ENCODE data around the gene PRPS1. TPM values are rescaled to one million over a fixed set of nuclear protein-coding genes. Genes with fewer than 3 reads are reported as not detected.
"Not testable (repeated sequence)": the region's sequence is repeated elsewhere in the genome, so short reads cannot be mapped to it uniquely, and the experiment has no call there.

PRPS1 gene
- total RNA-seq, 2 experiments from 2014 or later, result 132 to 141 TPM

- Mint-ChIP-seq H3K27me3 (no peaks in the 10 kb centered on the region), H3K27ac (peak overlapping the region; percentile 94), H3K36me3 (no peaks in the 10 kb centered on the region), H3K9me3 (no peaks in the 10 kb centered on the region), H3K4me3 (peak overlapping the region; percentile 86), H3K4me1 (ENCODE audit: low read depth) (peaks cover 67% of the 10 kb centered on the region)
- POLR2A ChIA-PET, result interaction anchor here (0.9 to 7.5 kb wide), 4 partner anchors 10 to 47 kb away, joined by 3 to 253 read pairs (median 13); partner anchors contain the start of gene PRPS1
- peak; percentile 25 for DNase-seq
- intact Hi-C loops (cut with micrococcal nuclease), result loop anchor here (2.0 kb wide), 1 partner anchor 151 kb away; no protein-coding TSS in a partner anchor
- CTCF ChIA-PET, result interaction anchor here (1.9 to 10.6 kb wide), 2 partner anchors 16 to 41 kb away, joined by 8 to 275 read pairs; no protein-coding TSS in a partner anchor
Observed at GRCh38 chrX:107675823-107676555, 47.7 kb downstream of the PRPS1 start.

GRCh38 chrX:107676559-107677378, 48.5 kb downstream of the PRPS1 start:
- DNase-seq, result peak; percentile 69
- no peaks in the 10 kb centered on the region for H3K9me3 Mint-ChIP-seq
- H3K4me1 Mint-ChIP-seq (ENCODE audit: low read depth), result peaks cover 68% of the 10 kb centered on the region
- peak overlapping the region; percentile 86 for H3K4me3 Mint-ChIP-seq
- CTCF ChIA-PET, result interaction anchor here (1.1 to 10.6 kb wide), 6 partner anchors 17 to 100 kb away, joined by 3 to 275 read pairs (median 5); partner anchors contain the start of genes NCBP2L, PRPS1 and TSC22D3
- H3K27me3 Mint-ChIP-seq, result no peaks in the 10 kb centered on the region
- intact Hi-C loops (cut with micrococcal nuclease), result no loop called here
- POLR2A ChIA-PET, result interaction anchor here (0.9 to 7.5 kb wide), 4 partner anchors 13 to 48 kb away, joined by 3 to 253 read pairs (median 8); partner anchors contain the start of gene PRPS1
- peak overlapping the region; percentile 94 for H3K27ac Mint-ChIP-seq
- H3K36me3 Mint-ChIP-seq, result no peaks in the 10 kb centered on the region

- intact Hi-C loops (cut with micrococcal nuclease), result no loop called here
- Mint-ChIP-seq H3K27me3 (no peaks in the 10 kb centered on the region), H3K36me3 (no peaks in the 10 kb centered on the region), H3K4me3 (peak overlapping the region; percentile 86), H3K4me1 (ENCODE audit: low read depth) (peaks cover 65% of the 10 kb centered on the region), H3K27ac (peak overlapping the region; percentile 94), H3K9me3 (no peaks in the 10 kb centered on the region)
- DNase-seq, result no peak
- ChIA-PET CTCF (interaction anchor here (1.1 to 10.6 kb wide), 6 partner anchors 18 to 100 kb away, joined by 3 to 275 read pairs (median 5); partner anchors contain the start of genes NCBP2L, PRPS1 and TSC22D3), POLR2A (interaction anchor here (1.2 to 7.5 kb wide), 3 partner anchors 37 to 49 kb away, joined by 3 to 253 read pairs (median 14); partner anchors contain the start of gene PRPS1)
Observed at GRCh38 chrX:107677501-107677901, 49.2 kb downstream of the PRPS1 start.

- ChIA-PET POLR2A (interaction anchor here (3.1 to 7.5 kb wide), 2 partner anchors 37 to 49 kb away, joined by 14 to 253 read pairs; partner anchors contain the start of gene PRPS1), CTCF (interaction anchor here (1.1 to 10.6 kb wide), 6 partner anchors 18 to 99 kb away, joined by 3 to 275 read pairs (median 5); partner anchors contain the start of genes NCBP2L, PRPS1 and TSC22D3)
- intact Hi-C loops (cut with micrococcal nuclease), result no loop called here
- H3K4me3 Mint-ChIP-seq, result no peak overlapping the region
- no peaks in the 10 kb centered on the region for H3K9me3 Mint-ChIP-seq
- DNase-seq, result no peak
- peak overlapping the region; percentile 94 for H3K27ac Mint-ChIP-seq
- H3K36me3 Mint-ChIP-seq, result no peaks in the 10 kb centered on the region
- peaks cover 63% of the 10 kb centered on the region for H3K4me1 Mint-ChIP-seq (ENCODE audit: low read depth)
- H3K27me3 Mint-ChIP-seq, result no peaks in the 10 kb centered on the region
Observed at GRCh38 chrX:107677909-107678308, 49.6 kb downstream of the PRPS1 start.

- no peaks in the 10 kb centered on the region for H3K36me3 Mint-ChIP-seq
- no peaks in the 10 kb centered on the region for H3K9me3 Mint-ChIP-seq
- POLR2A ChIA-PET, result interaction anchor here (7.5 kb wide), 1 partner anchor 35 kb away, joined by 253 read pairs; no protein-coding TSS in a partner anchor
- H3K27ac Mint-ChIP-seq, result peak overlapping the region; percentile 94
- intact Hi-C loops (cut with micrococcal nuclease), result no loop called here
- peaks cover 57% of the 10 kb centered on the region for H3K4me1 Mint-ChIP-seq (ENCODE audit: low read depth)
- CTCF ChIA-PET, result interaction anchor here (10.6 kb wide), 1 partner anchor 37 kb away, joined by 275 read pairs; no protein-coding TSS in a partner anchor
- H3K27me3 Mint-ChIP-seq, result no peaks in the 10 kb centered on the region
- peak; percentile 84 for DNase-seq
- peak overlapping the region; percentile 45 for H3K4me3 Mint-ChIP-seq
Observed at GRCh38 chrX:107678957-107679740, 50.8 kb downstream of the PRPS1 start.

- POLR2A ChIA-PET, result no interaction called here
- intact Hi-C loops (cut with micrococcal nuclease), result no loop called here
- Mint-ChIP-seq H3K27me3 (no peaks in the 10 kb centered on the region), H3K9me3 (no peaks in the 10 kb centered on the region), H3K36me3 (no peaks in the 10 kb centered on the region), H3K4me1 (ENCODE audit: low read depth) (peaks cover 57% of the 10 kb centered on the region), H3K4me3 (no peak overlapping the region), H3K27ac (no peak overlapping the region)
- DNase-seq, result no peak
- CTCF ChIA-PET, result interaction anchor here (0.7 kb wide), 1 partner anchor 21 kb away, joined by 4 read pairs; no protein-coding TSS in a partner anchor
Observed at GRCh38 chrX:107682256-107682655, 53.9 kb downstream of the PRPS1 start.

GRCh38 chrX:107683124-107683895, 55.0 kb downstream of the PRPS1 start:
- ChIA-PET POLR2A (no interaction called here), CTCF (interaction anchor here (1.2 kb wide), 1 partner anchor 29 kb away, joined by 3 read pairs; no protein-coding TSS in a partner anchor)
- no peak for DNase-seq
- Mint-ChIP-seq H3K27me3 (no peaks in the 10 kb centered on the region), H3K36me3 (no peaks in the 10 kb centered on the region), H3K27ac (no peak overlapping the region), H3K4me1 (ENCODE audit: low read depth) (peaks cover 50% of the 10 kb centered on the region), H3K9me3 (no peaks in the 10 kb centered on the region), H3K4me3 (no peak overlapping the region)
- intact Hi-C loops (cut with micrococcal nuclease), result no loop called here

- Mint-ChIP-seq H3K4me1 (ENCODE audit: low read depth) (peaks cover 44% of the 10 kb centered on the region), H3K27me3 (no peaks in the 10 kb centered on the region), H3K36me3 (no peaks in the 10 kb centered on the region), H3K9me3 (no peaks in the 10 kb centered on the region), H3K27ac (peak overlapping the region; percentile 51), H3K4me3 (no peak overlapping the region)
- POLR2A ChIA-PET, result interaction anchor here (1.6 kb wide), 1 partner anchor 33 kb away, joined by 4 read pairs; no protein-coding TSS in a partner anchor
- CTCF ChIA-PET, result interaction anchor here (1.2 kb wide), 1 partner anchor 29 kb away, joined by 3 read pairs; no protein-coding TSS in a partner anchor
- DNase-seq, result no peak
- intact Hi-C loops (cut with micrococcal nuclease), result no loop called here
Observed at GRCh38 chrX:107683931-107684330, 55.6 kb downstream of the PRPS1 start.

GRCh38 chrX:107684956-107685385, 56.7 kb downstream of the PRPS1 start:
- no peaks in the 10 kb centered on the region for H3K9me3 Mint-ChIP-seq
- H3K4me3 Mint-ChIP-seq, result no peak overlapping the region
- POLR2A ChIA-PET, result interaction anchor here (1.6 to 2.0 kb wide), 2 partner anchors 10 to 32 kb away, joined by 4 to 12 read pairs; no protein-coding TSS in a partner anchor
- intact Hi-C loops (cut with micrococcal nuclease), result no loop called here
- no peak overlapping the region for H3K27ac Mint-ChIP-seq
- peak; percentile 57 for DNase-seq
- CTCF ChIA-PET, result no interaction called here
- peaks cover 35% of the 10 kb centered on the region for H3K4me1 Mint-ChIP-seq (ENCODE audit: low read depth)
- H3K27me3 Mint-ChIP-seq, result no peaks in the 10 kb centered on the region
- H3K36me3 Mint-ChIP-seq, result no peaks in the 10 kb centered on the region

- peaks cover 30% of the 10 kb centered on the region for H3K4me1 Mint-ChIP-seq (ENCODE audit: low read depth)
- intact Hi-C loops (cut with micrococcal nuclease); H3K36me3 Mint-ChIP-seq; DNase-seq; CTCF ChIA-PET; H3K27ac Mint-ChIP-seq; H3K9me3 Mint-ChIP-seq; H3K4me3 Mint-ChIP-seq; H3K27me3 Mint-ChIP-seq: not testable (repeated sequence)
- POLR2A ChIA-PET, result interaction anchor here (2.0 kb wide), 1 partner anchor 11 kb away, joined by 12 read pairs; no protein-coding TSS in a partner anchor
Observed at GRCh38 chrX:107685586-107685985, 57.3 kb downstream of the PRPS1 start.

Measured in activated CD4-positive, alpha-beta memory T cell treated with anti-CD3 and anti-CD28 coated beads for 36 hours (primary cell).